ENCODE results near the gene GAPVD1. TPM values are rescaled to one million over a fixed set of nuclear protein-coding genes. Genes with fewer than 3 reads are reported as not detected.
A peak's percentile ranks its signal among the peaks of the same experiment; 100 is the strongest.

The GAPVD1 gene
- total and polyA plus RNA-seq, 2 of the 13 experiments (the other 11 are each of a cell fraction or from before 2014, with no cell fraction given) = 11.1 to 33.2 TPM

DNA sequence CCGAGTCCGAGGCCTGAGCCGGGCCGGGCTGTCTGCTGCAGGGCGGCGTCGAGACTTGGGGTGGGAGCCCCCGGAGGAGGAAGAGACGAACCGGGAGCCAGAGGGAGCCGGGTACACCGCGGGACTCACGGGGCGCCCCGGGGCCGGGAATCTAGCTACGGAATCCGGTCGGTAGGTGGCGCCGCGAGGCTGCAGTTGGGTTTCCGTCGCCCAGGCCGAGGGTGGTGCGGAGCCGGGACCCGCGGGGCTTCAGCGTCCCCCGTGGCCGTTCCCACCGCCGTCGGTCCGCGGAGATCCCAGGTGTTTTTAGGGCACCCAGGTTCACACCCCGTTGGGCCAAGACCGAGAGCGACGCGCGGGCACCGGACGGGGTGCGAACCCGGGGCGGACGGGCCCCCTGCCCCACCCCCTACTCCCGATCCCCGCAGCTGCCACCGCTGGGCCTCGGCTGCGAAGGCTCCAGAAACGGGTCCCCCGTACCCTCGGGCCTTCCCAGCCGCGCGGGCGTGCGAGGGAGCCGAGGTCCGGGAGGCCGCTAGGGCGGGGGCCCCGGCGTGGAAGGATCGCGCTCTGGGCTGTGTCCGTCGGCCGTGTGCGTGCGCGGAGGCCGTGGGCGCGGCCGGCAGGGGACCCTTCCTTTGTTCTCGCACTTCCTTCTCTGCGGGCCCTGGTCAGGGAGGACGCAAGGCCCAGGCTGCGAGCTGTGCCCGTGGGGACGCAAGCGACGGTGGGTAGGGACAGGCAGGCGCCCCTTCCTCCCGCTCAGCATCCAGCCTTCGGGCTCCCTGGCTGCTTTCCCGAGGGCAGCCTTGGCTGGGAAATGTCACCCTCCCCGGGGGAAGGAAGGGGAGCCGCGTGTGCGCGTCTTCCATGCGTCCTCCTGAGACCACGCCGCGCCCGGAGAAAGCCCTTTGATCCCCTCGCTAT, 146.6 kb downstream of the GAPVD1 start (continued):
- TF ChIP-seq, protein P1, sequence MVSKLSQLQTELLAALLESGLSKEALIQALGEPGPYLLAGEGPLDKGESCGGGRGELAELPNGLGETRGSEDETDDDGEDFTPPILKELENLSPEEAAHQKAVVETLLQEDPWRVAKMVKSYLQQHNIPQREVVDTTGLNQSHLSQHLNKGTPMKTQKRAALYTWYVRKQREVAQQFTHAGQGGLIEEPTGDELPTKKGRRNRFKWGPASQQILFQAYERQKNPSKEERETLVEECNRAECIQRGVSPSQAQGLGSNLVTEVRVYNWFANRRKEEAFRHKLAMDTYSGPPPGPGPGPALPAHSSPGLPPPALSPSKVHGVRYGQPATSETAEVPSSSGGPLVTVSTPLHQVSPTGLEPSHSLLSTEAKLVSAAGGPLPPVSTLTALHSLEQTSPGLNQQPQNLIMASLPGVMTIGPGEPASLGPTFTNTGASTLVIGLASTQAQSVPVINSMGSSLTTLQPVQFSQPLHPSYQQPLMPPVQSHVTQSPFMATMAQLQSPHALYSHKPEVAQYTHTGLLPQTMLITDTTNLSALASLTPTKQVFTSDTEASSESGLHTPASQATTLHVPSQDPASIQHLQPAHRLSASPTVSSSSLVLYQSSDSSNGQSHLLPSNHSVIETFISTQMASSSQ (IDR thresholded peaks at IDR 0.05; ENCODE audit: low read depth) = no peak
- TF ChIP-seq, protein P1 (CRISPR knock-in tag; IDR thresholded peaks at IDR 0.05; ENCODE audit: borderline replicate concordance) = no peak
- TF ChIP-seq ZNF350 (CRISPR knock-in tag; IDR thresholded peaks at IDR 0.05; ENCODE audit: borderline replicate concordance, low read depth) (peak; percentile 55), ZNF772 (CRISPR knock-in tag; IDR thresholded peaks at IDR 0.05) (peak; percentile 62; the same call in 1 of the 2 replicates), ZNF235 (CRISPR knock-in tag; IDR thresholded peaks at IDR 0.05; ENCODE audit: borderline replicate concordance) (peak; percentile 66; the same call in 1 of the 2 replicates), ZFX (CRISPR knock-in tag; IDR thresholded peaks at IDR 0.05; ENCODE audit: low read depth) (peak; percentile 65), ZSCAN9 (CRISPR knock-in tag; IDR thresholded peaks at IDR 0.05; ENCODE audit: borderline replicate concordance) (0 out of 2 replicates have a peak, but pooled peaks have one; percentile 52), ZFY (CRISPR knock-in tag; IDR thresholded peaks at IDR 0.05) (peak; percentile 55), MAFG (CRISPR knock-in tag; IDR thresholded peaks at IDR 0.05) (no peak), RXRB (CRISPR knock-in tag; IDR thresholded peaks at IDR 0.05; ENCODE audit: borderline replicate concordance) (no peak), KDM5B (CRISPR knock-in tag; IDR thresholded peaks at IDR 0.05; ENCODE audit: borderline replicate concordance) (peak; percentile 13; the same call in 1 of the 2 replicates), ZBTB7B (CRISPR knock-in tag; IDR thresholded peaks at IDR 0.05) (peak; percentile 61), CBFB (CRISPR knock-in tag; IDR thresholded peaks at IDR 0.05) (0 out of 2 replicates have a peak, but pooled peaks have one; percentile 36), MXD4 (CRISPR knock-in tag; IDR thresholded peaks at IDR 0.05) (no peak), SRSF4 (IDR thresholded peaks at IDR 0.05; ENCODE audit: low read depth, low read length, poor library complexity, severe bottlenecking) (no peak)
- TF ChIP-seq, protein P2, sequence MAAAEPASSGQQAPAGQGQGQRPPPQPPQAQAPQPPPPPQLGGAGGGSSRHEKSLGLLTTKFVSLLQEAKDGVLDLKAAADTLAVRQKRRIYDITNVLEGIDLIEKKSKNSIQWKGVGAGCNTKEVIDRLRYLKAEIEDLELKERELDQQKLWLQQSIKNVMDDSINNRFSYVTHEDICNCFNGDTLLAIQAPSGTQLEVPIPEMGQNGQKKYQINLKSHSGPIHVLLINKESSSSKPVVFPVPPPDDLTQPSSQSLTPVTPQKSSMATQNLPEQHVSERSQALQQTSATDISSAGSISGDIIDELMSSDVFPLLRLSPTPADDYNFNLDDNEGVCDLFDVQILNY (CRISPR knock-in tag; conservative IDR thresholded peaks at IDR 0.05) = 0 out of 2 replicates have a peak, but pooled peaks have one; percentile 27
- TF ChIP-seq, protein P3, sequence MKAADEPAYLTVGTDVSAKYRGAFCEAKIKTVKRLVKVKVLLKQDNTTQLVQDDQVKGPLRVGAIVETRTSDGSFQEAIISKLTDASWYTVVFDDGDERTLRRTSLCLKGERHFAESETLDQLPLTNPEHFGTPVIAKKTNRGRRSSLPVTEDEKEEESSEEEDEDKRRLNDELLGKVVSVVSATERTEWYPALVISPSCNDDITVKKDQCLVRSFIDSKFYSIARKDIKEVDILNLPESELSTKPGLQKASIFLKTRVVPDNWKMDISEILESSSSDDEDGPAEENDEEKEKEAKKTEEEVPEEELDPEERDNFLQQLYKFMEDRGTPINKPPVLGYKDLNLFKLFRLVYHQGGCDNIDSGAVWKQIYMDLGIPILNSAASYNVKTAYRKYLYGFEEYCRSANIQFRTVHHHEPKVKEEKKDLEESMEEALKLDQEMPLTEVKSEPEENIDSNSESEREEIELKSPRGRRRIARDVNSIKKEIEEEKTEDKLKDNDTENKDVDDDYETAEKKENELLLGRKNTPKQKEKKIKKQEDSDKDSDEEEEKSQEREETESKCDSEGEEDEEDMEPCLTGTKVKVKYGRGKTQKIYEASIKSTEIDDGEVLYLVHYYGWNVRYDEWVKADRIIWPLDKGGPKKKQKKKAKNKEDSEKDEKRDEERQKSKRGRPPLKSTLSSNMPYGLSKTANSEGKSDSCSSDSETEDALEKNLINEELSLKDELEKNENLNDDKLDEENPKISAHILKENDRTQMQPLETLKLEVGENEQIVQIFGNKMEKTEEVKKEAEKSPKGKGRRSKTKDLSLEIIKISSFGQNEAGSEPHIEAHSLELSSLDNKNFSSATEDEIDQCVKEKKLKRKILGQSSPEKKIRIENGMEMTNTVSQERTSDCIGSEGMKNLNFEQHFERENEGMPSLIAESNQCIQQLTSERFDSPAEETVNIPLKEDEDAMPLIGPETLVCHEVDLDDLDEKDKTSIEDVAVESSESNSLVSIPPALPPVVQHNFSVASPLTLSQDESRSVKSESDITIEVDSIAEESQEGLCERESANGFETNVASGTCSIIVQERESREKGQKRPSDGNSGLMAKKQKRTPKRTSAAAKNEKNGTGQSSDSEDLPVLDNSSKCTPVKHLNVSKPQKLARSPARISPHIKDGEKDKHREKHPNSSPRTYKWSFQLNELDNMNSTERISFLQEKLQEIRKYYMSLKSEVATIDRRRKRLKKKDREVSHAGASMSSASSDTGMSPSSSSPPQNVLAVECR (CRISPR knock-in tag; IDR thresholded peaks at IDR 0.05; ENCODE audit: borderline replicate concordance) = peak; percentile 52; the same call in 1 of the 2 replicates
- TF ChIP-seq, protein P4, sequence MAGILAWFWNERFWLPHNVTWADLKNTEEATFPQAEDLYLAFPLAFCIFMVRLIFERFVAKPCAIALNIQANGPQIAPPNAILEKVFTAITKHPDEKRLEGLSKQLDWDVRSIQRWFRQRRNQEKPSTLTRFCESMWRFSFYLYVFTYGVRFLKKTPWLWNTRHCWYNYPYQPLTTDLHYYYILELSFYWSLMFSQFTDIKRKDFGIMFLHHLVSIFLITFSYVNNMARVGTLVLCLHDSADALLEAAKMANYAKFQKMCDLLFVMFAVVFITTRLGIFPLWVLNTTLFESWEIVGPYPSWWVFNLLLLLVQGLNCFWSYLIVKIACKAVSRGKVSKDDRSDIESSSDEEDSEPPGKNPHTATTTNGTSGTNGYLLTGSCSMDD (CRISPR knock-in tag; IDR thresholded peaks at IDR 0.05) = 0 out of 2 replicates have a peak, but pooled peaks have one; percentile 41
